BJ (cell line): ENCODE measurements around the gene KCNIP1. TPM values are rescaled to one million over a fixed set of nuclear protein-coding genes. Genes with fewer than 3 reads are reported as not detected.

Source experiments
- CTCF ChIA-PET: fragments of 350-600 bp; formaldehyde crosslinking; extraction: SDS; loops from one replicate; lab custom pipeline; 2021; ENCODE audit warnings: antibody characterized with exemption, inconsistent platforms; lab: Yijun Ruan, JAX
- POLR2A ChIA-PET: fragments of 300-600 bp; sonication (Branson Sonifier 250); formaldehyde crosslinking; extraction: SDS; loops from one replicate; lab custom pipeline; 2021; ENCODE audit warnings: antibody characterized with exemption; lab: Charles Lee
- DNase-seq: peaks from one replicate; pipeline ENCODE4 v3.0.0-alpha.2; 2011; ENCODE audit warnings: low read depth
- H3K27me3 ChIP-seq: 2 replicates; pipeline ENCODE4 v1.6.0; 2011; ENCODE audit warnings: low read length; ENCODE audit not compliant: control insufficient read depth, insufficient read depth
- H3K36me3 ChIP-seq: 2 replicates; pipeline ENCODE4 v1.5.1; 2011; ENCODE audit warnings: low read length; ENCODE audit not compliant: control insufficient read depth, insufficient read depth
- H3K4me3 ChIP-seq: 2 replicates; pipeline ENCODE4 v1.5.1; 2011; ENCODE audit warnings: low read depth, mild to moderate bottlenecking, control low read depth, low read length
- polyA plus RNA-seq: library from polyadenylated mRNA; depleted of rRNA; stranded (reverse); fragments of >200 nt; gene quantifications from 2 replicates; pipeline ENCODE4 v1.2.3, GENCODE V29; 2011
- TF ChIP-seq, protein P1 (sequence below): IDR thresholded peaks from 2 replicates; pipeline ENCODE4 v1.5.1; 2011; ENCODE audit warnings: low read depth, mild to moderate bottlenecking, control low read depth, inconsistent platforms, low read length, moderate library complexity; ENCODE audit not compliant: insufficient read depth

Gene KCNIP1
- polyA plus RNA-seq, 1 experiment, result not detected

- CTCF ChIA-PET, result no interaction called here
- H3K4me3 ChIP-seq, result no peak overlapping the region
- POLR2A ChIA-PET, result no interaction called here
- TF ChIP-seq, protein P1, sequence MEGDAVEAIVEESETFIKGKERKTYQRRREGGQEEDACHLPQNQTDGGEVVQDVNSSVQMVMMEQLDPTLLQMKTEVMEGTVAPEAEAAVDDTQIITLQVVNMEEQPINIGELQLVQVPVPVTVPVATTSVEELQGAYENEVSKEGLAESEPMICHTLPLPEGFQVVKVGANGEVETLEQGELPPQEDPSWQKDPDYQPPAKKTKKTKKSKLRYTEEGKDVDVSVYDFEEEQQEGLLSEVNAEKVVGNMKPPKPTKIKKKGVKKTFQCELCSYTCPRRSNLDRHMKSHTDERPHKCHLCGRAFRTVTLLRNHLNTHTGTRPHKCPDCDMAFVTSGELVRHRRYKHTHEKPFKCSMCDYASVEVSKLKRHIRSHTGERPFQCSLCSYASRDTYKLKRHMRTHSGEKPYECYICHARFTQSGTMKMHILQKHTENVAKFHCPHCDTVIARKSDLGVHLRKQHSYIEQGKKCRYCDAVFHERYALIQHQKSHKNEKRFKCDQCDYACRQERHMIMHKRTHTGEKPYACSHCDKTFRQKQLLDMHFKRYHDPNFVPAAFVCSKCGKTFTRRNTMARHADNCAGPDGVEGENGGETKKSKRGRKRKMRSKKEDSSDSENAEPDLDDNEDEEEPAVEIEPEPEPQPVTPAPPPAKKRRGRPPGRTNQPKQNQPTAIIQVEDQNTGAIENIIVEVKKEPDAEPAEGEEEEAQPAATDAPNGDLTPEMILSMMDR, result no peak
- no peaks in the 10 kb centered on the region for H3K27me3 ChIP-seq
- no peaks in the 10 kb centered on the region for H3K36me3 ChIP-seq
- no peak for DNase-seq
Measured at GRCh38 chr5:170532935-170533334, 29.1 kb downstream of the KCNIP1 start.

- no peak for DNase-seq
- no peak overlapping the region for H3K4me3 ChIP-seq
- TF ChIP-seq, protein P1, result no peak
- no peaks in the 10 kb centered on the region for H3K36me3 ChIP-seq
- CTCF ChIA-PET, result no interaction called here
- POLR2A ChIA-PET, result no interaction called here
- H3K27me3 ChIP-seq, result no peaks in the 10 kb centered on the region
Measured at GRCh38 chr5:170533383-170533782, 29.6 kb downstream of the KCNIP1 start.

DNA sequence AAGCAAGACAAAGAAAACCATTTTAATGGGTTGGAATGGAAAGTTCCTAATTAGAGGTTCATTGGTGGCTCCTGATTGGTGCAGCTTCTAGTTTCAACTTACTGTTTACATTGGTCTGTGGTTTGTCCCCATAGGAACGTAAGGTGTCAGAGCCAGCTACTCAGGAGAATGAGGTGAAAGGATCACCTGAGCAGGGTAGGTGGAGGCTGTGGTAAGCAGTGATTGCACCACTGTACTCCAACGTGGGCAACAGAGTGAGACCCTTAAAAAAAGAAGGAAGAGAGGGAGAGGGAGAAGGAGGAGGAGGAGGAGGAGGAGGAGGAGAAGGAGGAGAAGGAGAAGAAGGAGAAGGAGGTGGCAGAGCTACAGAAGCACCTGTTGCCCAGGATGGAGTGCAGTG lies 30.4 kb downstream of the KCNIP1 start:
- DNase-seq, result no peak
- TF ChIP-seq, protein P1, result no peak
- ChIA-PET CTCF (interaction anchor here (0.6 kb wide), 1 partner anchor 90 kb away, joined by 3 read pairs; no protein-coding TSS in a partner anchor), POLR2A (no interaction called here)
- H3K27me3 ChIP-seq, result no peaks in the 10 kb centered on the region
- no peak overlapping the region for H3K4me3 ChIP-seq
- H3K36me3 ChIP-seq, result no peaks in the 10 kb centered on the region

GRCh38 chr5:170534941-170535340 lies 31.1 kb downstream of the KCNIP1 start:
- TF ChIP-seq, protein P1, result no peak
- H3K4me3 ChIP-seq, result no peak overlapping the region
- ChIA-PET CTCF (interaction anchor here (0.6 kb wide), 1 partner anchor 146 kb away, joined by 4 read pairs; the partner anchor contains the start of gene KCNMB1), POLR2A (no interaction called here)
- H3K27me3 ChIP-seq, result no peaks in the 10 kb centered on the region
- DNase-seq, result no peak
- no peaks in the 10 kb centered on the region for H3K36me3 ChIP-seq

DNA sequence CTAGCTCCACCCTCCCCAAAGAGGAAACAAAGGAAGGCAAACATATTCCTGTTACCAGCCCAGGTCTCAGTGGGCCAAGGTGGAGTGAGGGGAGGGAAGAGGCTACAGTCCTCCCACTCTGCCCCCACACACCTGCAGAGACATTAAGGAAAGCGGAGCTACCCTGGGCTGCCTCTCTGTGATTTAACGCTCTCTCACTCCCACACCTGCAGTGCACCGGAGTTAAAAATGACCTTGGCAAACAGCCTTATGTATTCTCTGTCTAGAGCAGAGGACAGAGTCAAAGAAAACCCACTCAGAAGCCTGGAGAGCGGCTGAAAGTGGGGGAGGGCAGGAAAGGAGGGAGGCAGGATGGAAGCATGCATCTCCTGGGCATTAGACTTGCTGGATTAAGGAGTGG lies 32.7 kb downstream of the KCNIP1 start:
- Histone ChIP-seq H3K36me3 (no peaks in the 10 kb centered on the region), H3K27me3 (no peaks in the 10 kb centered on the region), H3K4me3 (no peak overlapping the region)
- TF ChIP-seq, protein P1, result no peak
- ChIA-PET POLR2A (no interaction called here), CTCF (no interaction called here)
- DNase-seq, result no peak
